ENCODE data around the gene RIC8A. TPM values are rescaled to one million over a fixed set of nuclear protein-coding genes. Genes with fewer than 3 reads are reported as not detected.
"Not testable (repeated sequence)": the region's sequence is repeated elsewhere in the genome, so short reads cannot be mapped to it uniquely, and the experiment has no call there.

RIC8A gene
- total RNA-seq (100 to 1,000 TPM in 1 of 7 donors, 10 to 100 TPM in 6; 53.4 to 119 (median 87.4) TPM), polyA plus RNA-seq (10 to 100 TPM; 33.6 to 56.4 TPM)
- long read RNA-seq, donor 1, transcript RIC8A-212 (1 exons, 3,417 nt) = minor isoform, 6 of 506 reads
- long read RNA-seq, donor 1, transcript RIC8A-203 (10 exons, 3,703 nt) = major isoform, 381 of 506 reads
- long read RNA-seq, donor 1, transcript RIC8A-201 (10 exons, 2,702 nt) = minor isoform, 6 of 506 reads
- long read RNA-seq, donor 1, transcript RIC8A-208 (8 exons, 2,565 nt) = minor isoform, 9 of 506 reads
- long read RNA-seq, donor 1, partial matches to known transcripts = 14 of 506 reads
- long read RNA-seq, donor 1, other reads (novel, unspliced or antisense) = 89 of 506 reads
- long read RNA-seq, donor 2, transcript RIC8A-203 (10 exons, 3,703 nt) = major isoform, 14 of 31 reads
- long read RNA-seq, donor 2, partial matches to known transcripts = 6 of 31 reads
- long read RNA-seq, donor 2, other reads (novel, unspliced or antisense) = 7 of 31 reads
- long read RNA-seq, donor 3, transcript RIC8A-203 (10 exons, 3,703 nt) = major isoform, 116 of 188 reads
- long read RNA-seq, donor 3, partial matches to known transcripts = 33 of 188 reads
- long read RNA-seq, donor 3, other reads (novel, unspliced or antisense) = 30 of 188 reads

GRCh38 chr11:207208-207862 lies at the start of gene RIC8A, which contains the start of gene BET1L:
TSS of gene RIC8A (plus strand) at chr11:207708. CDS start at chr11:208855, 1,147 bp downstream.
TSS of gene BET1L (minus strand) at chr11:207399. CDS start at chr11:207321, 78 bp downstream.
- Histone ChIP-seq H3K4me3 (peak within 1 kb of the TSS; percentile 78), H3K4me1 (ENCODE audit: insufficient read depth) (peaks cover 19% of the 10 kb centered on the region), H3K27me3 (no peaks in the 10 kb centered on the region), H3K36me3 (no peaks in the 10 kb centered on the region), H3K27ac (peak within 1 kb of the TSS; percentile 75 to 98), H3K9me3 (no peaks in the 10 kb centered on the region)
- DNase-seq = peak; percentile 95 to 98 (median 96)
- intact Hi-C loops (cut with DNase I) = loop anchor here (2.0 to 10.0 kb wide), 4 partner anchors 29 to 305 kb away; partner anchors contain the start of genes B4GALNT4 (in 3 of the 4), IFITM2 (in 1 of the 4), PSMD13 (in 1 of the 4) and SIRT3 (in 1 of the 4)
- TF ChIP-seq POLR2A (IDR thresholded peaks at IDR 0.05) = peak; percentile 91
- peak; percentile 21 for TF ChIP-seq EP300 (IDR thresholded peaks at IDR 0.05)
- no peak for TF ChIP-seq CTCF (IDR thresholded peaks at IDR 0.05)
- 0 to 1% (median 0%) methylated on average over 44 to 63 of the region's 63 CpGs for WGBS, 3 donors

- DNase-seq; H3K27me3 ChIP-seq; intact Hi-C loops (cut with DNase I); H3K9me3 ChIP-seq; H3K4me1 ChIP-seq (ENCODE audit: insufficient read depth); H3K27ac ChIP-seq; H3K36me3 ChIP-seq; H3K4me3 ChIP-seq: not testable (repeated sequence)
- WGBS, 3 donors = 0 to 4% (median 3%) methylated on average over 1 to 2 of the region's 13 CpGs
Measured at GRCh38 chr11:180242-180641, 27.3 kb upstream of the RIC8A start.

- H3K27ac ChIP-seq; intact Hi-C loops (cut with DNase I); H3K4me3 ChIP-seq; H3K4me1 ChIP-seq (ENCODE audit: insufficient read depth); H3K9me3 ChIP-seq; H3K27me3 ChIP-seq; H3K36me3 ChIP-seq: not testable (repeated sequence)
- 82 to 83% (median 83%) methylated on average over 40 to 51 of the region's 55 CpGs for WGBS, 3 donors
- peak in 3 of 5 donors; percentile 13 to 50 (median 18) for DNase-seq
Measured at GRCh38 chr11:189200-189783, 18.2 kb upstream of the RIC8A start.

GRCh38 chr11:189843-190311 lies 17.6 kb upstream of the RIC8A start:
- H3K27ac ChIP-seq; H3K4me1 ChIP-seq (ENCODE audit: insufficient read depth); H3K9me3 ChIP-seq; H3K27me3 ChIP-seq; H3K4me3 ChIP-seq; intact Hi-C loops (cut with DNase I); H3K36me3 ChIP-seq: not testable (repeated sequence)
- 57 to 64% (median 63%) methylated on average over 9 to 10 of the region's 25 CpGs for WGBS, 3 donors
- peak in 4 of 5 donors; percentile 18 to 50 (median 25) for DNase-seq

- H3K4me3 ChIP-seq; DNase-seq; H3K27me3 ChIP-seq; intact Hi-C loops (cut with DNase I); H3K36me3 ChIP-seq; H3K9me3 ChIP-seq; H3K4me1 ChIP-seq (ENCODE audit: insufficient read depth); H3K27ac ChIP-seq: not testable (repeated sequence)
- 72 to 79% (median 77%) methylated on average over 5 of the region's 5 CpGs for WGBS, 3 donors
Measured at GRCh38 chr11:190546-190945, 17.0 kb upstream of the RIC8A start.

Measured in ovary (tissue), 10 donors.